ENCODE measurements around the gene ARHGAP40.

GRCh38 chr20:38651154-38651553 lies 49.5 kb downstream of the ARHGAP40 start:
- no peak for TF ChIP-seq FOXP2 (optimal IDR thresholded peaks at IDR 0.05; ENCODE audit: control extremely low read depth, extremely low read length, insufficient read depth)
- no peak for TF ChIP-seq EZH2 (IDR thresholded peaks at IDR 0.05)
- no peak for TF ChIP-seq POLR2AphosphoS5 (IDR thresholded peaks at IDR 0.05; ENCODE audit: borderline replicate concordance, low read depth, low read length)
